ENCODE results near the gene WFS1.

WFS1 gene

GRCh38 chr4:6343939-6344408, 74.3 kb downstream of the WFS1 start:
- no peak for DNase-seq (ENCODE audit: extremely low read depth, low read depth)
- no peak for TF ChIP-seq CTCF (IDR thresholded peaks at IDR 0.05; ENCODE audit: low read depth, low read length, missing control alignments)
- H3K4me3 ChIP-seq (replicated peaks; ENCODE audit: low read depth, low read length) = no peak overlapping the region

GRCh38 chr4:6345096-6345830, 75.6 kb downstream of the WFS1 start:
- TF ChIP-seq CTCF (IDR thresholded peaks at IDR 0.05; ENCODE audit: low read depth, low read length, missing control alignments) = no peak
- DNase-seq (ENCODE audit: extremely low read depth, low read depth) = no peak
- no peak overlapping the region for H3K4me3 ChIP-seq (replicated peaks; ENCODE audit: low read depth, low read length)

GRCh38 chr4:6345866-6346265, 76.2 kb downstream of the WFS1 start:
- no peak for TF ChIP-seq CTCF (IDR thresholded peaks at IDR 0.05; ENCODE audit: low read depth, low read length, missing control alignments)
- H3K4me3 ChIP-seq (replicated peaks; ENCODE audit: low read depth, low read length) = no peak overlapping the region
- DNase-seq (ENCODE audit: extremely low read depth, low read depth) = no peak

GRCh38 chr4:6346373-6347110, 76.9 kb downstream of the WFS1 start:
- no peak for TF ChIP-seq CTCF (IDR thresholded peaks at IDR 0.05; ENCODE audit: low read depth, low read length, missing control alignments)
- H3K4me3 ChIP-seq (replicated peaks; ENCODE audit: low read depth, low read length) = no peak overlapping the region
- no peak for DNase-seq (ENCODE audit: extremely low read depth, low read depth)

GRCh38 chr4:6347511-6348045, 77.9 kb downstream of the WFS1 start:
- no peak overlapping the region for H3K4me3 ChIP-seq (replicated peaks; ENCODE audit: low read depth, low read length)
- DNase-seq (ENCODE audit: extremely low read depth, low read depth) = no peak
- no peak for TF ChIP-seq CTCF (IDR thresholded peaks at IDR 0.05; ENCODE audit: low read depth, low read length, missing control alignments)

- no peak for TF ChIP-seq CTCF (IDR thresholded peaks at IDR 0.05; ENCODE audit: low read depth, low read length, missing control alignments)
- no peak overlapping the region for H3K4me3 ChIP-seq (replicated peaks; ENCODE audit: low read depth, low read length)
- DNase-seq (ENCODE audit: extremely low read depth, low read depth) = no peak
These were observed 78.8 kb downstream of the WFS1 start for GRCh38 chr4:6348408-6348807.

Data from HFF-Myc (cell line).